Epithelial cell of esophagus (primary cell): ENCODE data around the gene ARSG.
"Not testable (repeated sequence)": the region's sequence is repeated elsewhere in the genome, so short reads cannot be mapped to it uniquely, and the experiment has no call there.

ENCODE experiments used
- DNase-seq: peaks from one replicate; pipeline ENCODE4 v3.0.0; 2010; ENCODE audit warnings: low read depth
- H3K4me3 ChIP-seq: 2 replicates; pipeline ENCODE4 v1.5.1; 2011; ENCODE audit warnings: mild to moderate bottlenecking, low read length, control low read depth
- CTCF ChIP-seq: IDR thresholded peaks from 2 replicates; pipeline ENCODE4 v1.5.1; 2011; ENCODE audit warnings: low read depth, mild to moderate bottlenecking, low read length, control low read depth, inconsistent platforms; ENCODE audit not compliant: insufficient read depth; ENCODE audit errors: missing control alignments

Gene ARSG

GRCh38 chr17:68403122-68403521 lies 111.8 kb downstream of the ARSG start:
- no peak for TF ChIP-seq CTCF
- no peak overlapping the region for H3K4me3 ChIP-seq
- DNase-seq = no peak

- DNase-seq, H3K4me3 ChIP-seq: not testable (repeated sequence)
Observed at GRCh38 chr17:68403837-68404236, 112.5 kb downstream of the ARSG start.

- DNase-seq, H3K4me3 ChIP-seq: not testable (repeated sequence)
Observed at GRCh38 chr17:68407656-68408055, 116.4 kb downstream of the ARSG start.

- DNase-seq = peak; percentile 47
- peak overlapping the region; percentile 30 for H3K4me3 ChIP-seq
Observed at GRCh38 chr17:68413597-68414560, 122.6 kb downstream of the ARSG start.

GRCh38 chr17:68414901-68415300 lies 123.6 kb downstream of the ARSG start:
- H3K4me3 ChIP-seq, DNase-seq: not testable (repeated sequence)

- TF ChIP-seq CTCF = no peak
- H3K4me3 ChIP-seq = no peak overlapping the region
- no peak for DNase-seq
Observed at GRCh38 chr17:68417317-68417716, 126.0 kb downstream of the ARSG start.

GRCh38 chr17:68418876-68419275 lies 127.6 kb downstream of the ARSG start:
- no peak for DNase-seq
- no peak for TF ChIP-seq CTCF
- no peak overlapping the region for H3K4me3 ChIP-seq

GRCh38 chr17:68420065-68420464 lies 128.8 kb downstream of the ARSG start:
- H3K4me3 ChIP-seq = no peak overlapping the region
- DNase-seq = no peak
- TF ChIP-seq CTCF = no peak

GRCh38 chr17:68421486-68421885 lies 130.2 kb downstream of the ARSG start:
- no peak for DNase-seq
- no peak for TF ChIP-seq CTCF
- no peak overlapping the region for H3K4me3 ChIP-seq
